ENCODE data around the gene RAD51B.

The RAD51B gene

GRCh38 chr14:68062651-68063050 is 243.1 kb downstream of the RAD51B start:
- H3K4me1 ChIP-seq = no peaks in the 10 kb centered on the region
- no peaks in the 10 kb centered on the region for H3K9me3 ChIP-seq (ENCODE audit: control insufficient read depth, low read length)
- H3K36me3 ChIP-seq (ENCODE audit: control insufficient read depth, insufficient read depth, low read length) = no peaks in the 10 kb centered on the region
- H3K79me2 ChIP-seq = no peaks in the 10 kb centered on the region
- no peaks in the 10 kb centered on the region for H3K27me3 ChIP-seq (ENCODE audit: control insufficient read depth, insufficient read depth, low read length)
- H3K4me3 ChIP-seq (ENCODE audit: low read depth, low read length) = no peak overlapping the region
- H2AFZ ChIP-seq = no peak overlapping the region
- no peak overlapping the region for H3K9ac ChIP-seq
- no peak overlapping the region for H3K4me2 ChIP-seq (ENCODE audit: low read length)
- no peak for TF ChIP-seq CTCF (IDR thresholded peaks at IDR 0.05)
- no peak overlapping the region for H3K27ac ChIP-seq

- H3K9me3 ChIP-seq (ENCODE audit: control insufficient read depth, low read length) = no peaks in the 10 kb centered on the region
- no peak for TF ChIP-seq CTCF (IDR thresholded peaks at IDR 0.05)
- H3K27ac ChIP-seq = no peak overlapping the region
- H3K36me3 ChIP-seq (ENCODE audit: control insufficient read depth, insufficient read depth, low read length) = no peaks in the 10 kb centered on the region
- H2AFZ ChIP-seq = no peak overlapping the region
- no peaks in the 10 kb centered on the region for H3K4me1 ChIP-seq
- no peaks in the 10 kb centered on the region for H3K27me3 ChIP-seq (ENCODE audit: control insufficient read depth, insufficient read depth, low read length)
- no peak overlapping the region for H3K4me2 ChIP-seq (ENCODE audit: low read length)
- no peak overlapping the region for H3K4me3 ChIP-seq (ENCODE audit: low read depth, low read length)
- H3K9ac ChIP-seq = no peak overlapping the region
- H3K79me2 ChIP-seq = no peaks in the 10 kb centered on the region
Measured at GRCh38 chr14:68065322-68065721, 245.7 kb downstream of the RAD51B start.

- Histone ChIP-seq H2AFZ (no peak overlapping the region), H3K27ac (no peak overlapping the region)
- no peak for TF ChIP-seq CTCF (IDR thresholded peaks at IDR 0.05)
Measured at GRCh38 chr14:68074765-68075381, 255.3 kb downstream of the RAD51B start.

GRCh38 chr14:68075382-68076029 is 255.9 kb downstream of the RAD51B start:
- Histone ChIP-seq H3K27me3 (ENCODE audit: control insufficient read depth, insufficient read depth, low read length) (no peaks in the 10 kb centered on the region), H3K4me1 (no peaks in the 10 kb centered on the region), H3K36me3 (ENCODE audit: control insufficient read depth, insufficient read depth, low read length) (no peaks in the 10 kb centered on the region), H3K9ac (no peak overlapping the region), H3K9me3 (ENCODE audit: control insufficient read depth, low read length) (no peaks in the 10 kb centered on the region), H3K27ac (no peak overlapping the region), H2AFZ (no peak overlapping the region), H3K79me2 (no peaks in the 10 kb centered on the region), H3K4me3 (ENCODE audit: low read depth, low read length) (no peak overlapping the region), H3K4me2 (ENCODE audit: low read length) (no peak overlapping the region)
- no peak for TF ChIP-seq CTCF (IDR thresholded peaks at IDR 0.05)

More at GRCh38 chr14:68074765-68075381, 255.3 kb downstream of the RAD51B start:
- Histone ChIP-seq H3K9ac (no peak overlapping the region), H3K36me3 (ENCODE audit: control insufficient read depth, insufficient read depth, low read length) (no peaks in the 10 kb centered on the region), H3K9me3 (ENCODE audit: control insufficient read depth, low read length) (no peaks in the 10 kb centered on the region), H3K4me3 (ENCODE audit: low read depth, low read length) (no peak overlapping the region), H3K79me2 (no peaks in the 10 kb centered on the region), H3K27me3 (ENCODE audit: control insufficient read depth, insufficient read depth, low read length) (no peaks in the 10 kb centered on the region), H3K4me1 (no peaks in the 10 kb centered on the region), H3K4me2 (ENCODE audit: low read length) (no peak overlapping the region)

GRCh38 chr14:68076451-68076850 is 256.9 kb downstream of the RAD51B start:
- Histone ChIP-seq H2AFZ (no peak overlapping the region), H3K4me1 (no peaks in the 10 kb centered on the region), H3K4me3 (ENCODE audit: low read depth, low read length) (no peak overlapping the region), H3K4me2 (ENCODE audit: low read length) (no peak overlapping the region), H3K27ac (no peak overlapping the region), H3K36me3 (ENCODE audit: control insufficient read depth, insufficient read depth, low read length) (no peaks in the 10 kb centered on the region), H3K27me3 (ENCODE audit: control insufficient read depth, insufficient read depth, low read length) (no peaks in the 10 kb centered on the region), H3K9ac (no peak overlapping the region), H3K79me2 (no peaks in the 10 kb centered on the region), H3K9me3 (ENCODE audit: control insufficient read depth, low read length) (no peaks in the 10 kb centered on the region)
- no peak for TF ChIP-seq CTCF (IDR thresholded peaks at IDR 0.05)

Data from parathyroid adenoma (tissue), 2 donors.